H54 (cell line): ENCODE results near the gene SND1.

Experiments
- DNase-seq: peaks from one replicate; pipeline ENCODE4 v3.0.0; 2011; ENCODE audit warnings: low spot score, mixed read lengths; ENCODE audit not compliant: insufficient read length
- FAIRE-seq: peaks from 3 replicates; lab custom pipeline; 2011; peaks lifted over from hg19 to GRCh38; lab: Jason Lieb, UNC
- POLR2A ChIP-seq: IDR thresholded peaks from 2 replicates; pipeline ENCODE4 v1.6.1; 2011; ENCODE audit warnings: low read depth, mild to moderate bottlenecking, low read length

Gene SND1

GRCh38 chr7:128054511-128054910 is 402.5 kb downstream of the SND1 start:
- no peak for TF ChIP-seq POLR2A
- DNase-seq = no peak
- FAIRE-seq = no peak

- FAIRE-seq = no peak
- no peak for TF ChIP-seq POLR2A
- no peak for DNase-seq
Observed at GRCh38 chr7:128055637-128056036, 403.6 kb downstream of the SND1 start.

- DNase-seq (no peak), FAIRE-seq (no peak)
- TF ChIP-seq POLR2A = no peak
Observed at GRCh38 chr7:128056901-128057300, 404.9 kb downstream of the SND1 start.

- DNase-seq (no peak), FAIRE-seq (no peak)
- no peak for TF ChIP-seq POLR2A
Observed at GRCh38 chr7:128057909-128058308, 405.9 kb downstream of the SND1 start.

GRCh38 chr7:128059143-128059988 is 407.4 kb downstream of the SND1 start:
- no peak for TF ChIP-seq POLR2A
- DNase-seq = no peak
- no peak for FAIRE-seq

GRCh38 chr7:128060018-128060417 is 408.0 kb downstream of the SND1 start:
- FAIRE-seq = no peak
- no peak for DNase-seq
- TF ChIP-seq POLR2A = no peak

GRCh38 chr7:128063088-128063487 is 411.1 kb downstream of the SND1 start:
- FAIRE-seq = no peak
- TF ChIP-seq POLR2A = no peak
- DNase-seq = no peak

GRCh38 chr7:128065872-128066271 is 413.9 kb downstream of the SND1 start:
- FAIRE-seq (no peak), DNase-seq (no peak)
- no peak for TF ChIP-seq POLR2A

GRCh38 chr7:128066395-128066794 is 414.4 kb downstream of the SND1 start:
- no peak for TF ChIP-seq POLR2A
- no peak for DNase-seq
- FAIRE-seq = no peak

- TF ChIP-seq POLR2A = no peak
- DNase-seq (no peak), FAIRE-seq (no peak)
Observed at GRCh38 chr7:128066858-128067257, 414.9 kb downstream of the SND1 start.

GRCh38 chr7:128067983-128068382 is 416.0 kb downstream of the SND1 start:
- FAIRE-seq = no peak
- DNase-seq = no peak
- no peak for TF ChIP-seq POLR2A

GRCh38 chr7:128068785-128069184 is 416.8 kb downstream of the SND1 start:
- no peak for FAIRE-seq
- TF ChIP-seq POLR2A = no peak
- no peak for DNase-seq

- DNase-seq (no peak), FAIRE-seq (no peak)
- no peak for TF ChIP-seq POLR2A
Observed at GRCh38 chr7:128069373-128070364, 417.7 kb downstream of the SND1 start.

GRCh38 chr7:128071376-128071775 is 419.4 kb downstream of the SND1 start:
- no peak for FAIRE-seq
- no peak for TF ChIP-seq POLR2A
- DNase-seq = no peak
